DND-41 (cell line): ENCODE measurements around the gene IFNLR1.

Experiments
- ATAC-seq: fragments of 200-7000 bp; cut with Tn5 transposase; 3 replicates; pipeline ENCODE4 v1.9.1; 2021; ENCODE audit warnings: low read depth; ENCODE audit not compliant: insufficient read depth
- DNase-seq: peaks from one replicate; pipeline ENCODE4 v3.0.0-alpha.2; 2020
- H2AFZ ChIP-seq: 2 replicates; pipeline ENCODE4 v1.6.0; 2012; ENCODE audit warnings: low read depth, low read length
- H3K27ac ChIP-seq: 2 replicates; pipeline ENCODE4 v1.5.1; 2012; ENCODE audit warnings: low read length, inconsistent platforms
- H3K27me3 ChIP-seq: fragments of 200-600 bp; sonication (generic); 2 replicates; pipeline ENCODE4 v1.6.0; 2012; ENCODE audit warnings: low read length, mild to moderate bottlenecking, inconsistent platforms; ENCODE audit not compliant: insufficient read depth, poor library complexity
- H3K36me3 ChIP-seq: 2 replicates; pipeline ENCODE4 v1.5.1; 2012; ENCODE audit warnings: low read length, inconsistent platforms; ENCODE audit not compliant: insufficient read depth
- H3K4me1 ChIP-seq: 2 replicates; pipeline ENCODE4 v1.5.1; 2012; ENCODE audit warnings: mild to moderate bottlenecking, low read length; ENCODE audit not compliant: insufficient read depth
- H3K4me2 ChIP-seq: 2 replicates; pipeline ENCODE4 v1.6.0; 2012; ENCODE audit warnings: mild to moderate bottlenecking, moderate library complexity, low read length, inconsistent platforms; ENCODE audit not compliant: insufficient read depth
- H3K4me3 ChIP-seq, 2 experiments: fragments of 200-600 bp in 1 of 2; shearing (Covaris generic) in 1 of 2; 2 replicates each; pipeline ENCODE4 v1.5.1; 2012 to 2016; ENCODE audit warnings: inconsistent platforms in 2 of 2, low read length in 2 of 2, mild to moderate bottlenecking in 2 of 2, low read depth in 1 of 2, moderate library complexity in 1 of 2
- H3K79me2 ChIP-seq: 2 replicates; pipeline ENCODE4 v1.6.0; 2012; ENCODE audit warnings: low read length, inconsistent platforms; ENCODE audit not compliant: insufficient read depth
- H3K9ac ChIP-seq: 2 replicates; pipeline ENCODE4 v1.6.0; 2012; ENCODE audit warnings: low read depth, mild to moderate bottlenecking, inconsistent platforms, low read length, moderate library complexity
- H3K9me3 ChIP-seq: 2 replicates; pipeline ENCODE4 v1.5.1; 2012; ENCODE audit warnings: low read length, moderate library complexity, mild to moderate bottlenecking, inconsistent platforms; ENCODE audit not compliant: insufficient read depth, severe bottlenecking
- H4K20me1 ChIP-seq: 2 replicates; pipeline ENCODE4 v1.6.0; 2012; ENCODE audit warnings: low read length; ENCODE audit not compliant: insufficient read depth
- EZH2 ChIP-seq: IDR thresholded peaks from 3 replicates; pipeline ENCODE4 v1.6.1; 2012; ENCODE audit warnings: borderline replicate concordance, low read depth, mild to moderate bottlenecking, moderate library complexity, low read length, inconsistent platforms; ENCODE audit not compliant: severe bottlenecking
- TF ChIP-seq, protein P1 (sequence below): IDR thresholded peaks from 2 replicates; pipeline ENCODE4 v1.5.1; 2012; ENCODE audit warnings: borderline replicate concordance, low read length, moderate library complexity, mild to moderate bottlenecking; ENCODE audit not compliant: poor library complexity, severe bottlenecking; ENCODE audit errors: extremely low read depth

Gene IFNLR1

DNA sequence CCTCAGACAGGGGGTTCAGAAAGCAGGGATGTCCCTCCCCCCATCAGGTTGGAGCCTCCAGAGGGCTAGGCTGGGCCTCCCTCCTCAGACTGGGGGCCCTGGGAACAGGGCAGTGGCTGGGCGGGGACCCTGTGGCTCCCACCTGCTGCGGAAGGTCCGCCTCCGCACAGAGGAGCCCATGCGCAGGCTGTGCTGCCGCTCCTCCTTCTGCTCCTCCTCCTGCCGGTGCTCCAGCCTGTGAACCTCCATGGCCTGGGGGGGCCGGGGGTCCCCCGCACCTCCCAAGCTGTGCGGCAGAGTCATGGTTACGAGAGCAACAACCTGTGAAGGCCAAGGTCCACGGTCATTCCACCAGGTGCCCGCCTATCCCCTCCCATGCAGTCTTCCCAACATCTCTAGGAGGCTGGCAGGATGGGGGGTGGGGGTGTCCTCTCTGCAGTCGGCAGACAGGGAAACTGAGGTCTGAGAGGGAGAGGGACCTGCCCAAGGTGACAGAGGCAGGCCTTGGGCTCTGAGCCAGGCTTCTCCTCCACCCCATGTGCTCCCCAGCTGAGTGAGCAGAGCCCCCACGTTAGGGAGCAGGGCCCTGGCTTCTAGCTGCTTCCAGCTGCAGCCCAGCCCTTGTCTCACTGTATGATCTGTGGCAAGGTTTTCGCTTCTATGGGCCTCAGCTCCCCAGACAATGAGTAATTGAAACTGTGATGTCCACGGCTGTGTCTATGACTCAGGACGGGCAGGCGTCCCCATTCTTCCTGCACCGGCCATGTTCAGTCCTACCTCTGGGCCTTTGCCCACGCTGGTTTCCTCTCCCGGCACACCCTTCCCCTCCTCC is 78.5 kb downstream of the IFNLR1 start:
- DNase-seq (no peak), ATAC-seq (no peak)
- no peak overlapping the region for H3K9ac ChIP-seq
- peaks cover 25% of the 10 kb centered on the region for H3K27me3 ChIP-seq
- no peak overlapping the region for H3K4me2 ChIP-seq
- no peaks in the 10 kb centered on the region for H3K36me3 ChIP-seq
- no peak overlapping the region for H2AFZ ChIP-seq
- H3K4me1 ChIP-seq = no peaks in the 10 kb centered on the region
- no peak overlapping the region for H3K4me3 ChIP-seq
- no peaks in the 10 kb centered on the region for H3K9me3 ChIP-seq
- no peak overlapping the region for H3K27ac ChIP-seq
- TF ChIP-seq EZH2 = no peak
- TF ChIP-seq, protein P1, sequence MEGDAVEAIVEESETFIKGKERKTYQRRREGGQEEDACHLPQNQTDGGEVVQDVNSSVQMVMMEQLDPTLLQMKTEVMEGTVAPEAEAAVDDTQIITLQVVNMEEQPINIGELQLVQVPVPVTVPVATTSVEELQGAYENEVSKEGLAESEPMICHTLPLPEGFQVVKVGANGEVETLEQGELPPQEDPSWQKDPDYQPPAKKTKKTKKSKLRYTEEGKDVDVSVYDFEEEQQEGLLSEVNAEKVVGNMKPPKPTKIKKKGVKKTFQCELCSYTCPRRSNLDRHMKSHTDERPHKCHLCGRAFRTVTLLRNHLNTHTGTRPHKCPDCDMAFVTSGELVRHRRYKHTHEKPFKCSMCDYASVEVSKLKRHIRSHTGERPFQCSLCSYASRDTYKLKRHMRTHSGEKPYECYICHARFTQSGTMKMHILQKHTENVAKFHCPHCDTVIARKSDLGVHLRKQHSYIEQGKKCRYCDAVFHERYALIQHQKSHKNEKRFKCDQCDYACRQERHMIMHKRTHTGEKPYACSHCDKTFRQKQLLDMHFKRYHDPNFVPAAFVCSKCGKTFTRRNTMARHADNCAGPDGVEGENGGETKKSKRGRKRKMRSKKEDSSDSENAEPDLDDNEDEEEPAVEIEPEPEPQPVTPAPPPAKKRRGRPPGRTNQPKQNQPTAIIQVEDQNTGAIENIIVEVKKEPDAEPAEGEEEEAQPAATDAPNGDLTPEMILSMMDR = no peak
- no peaks in the 10 kb centered on the region; the same call in 1 of the 2 replicates for H4K20me1 ChIP-seq
- H3K79me2 ChIP-seq = no peaks in the 10 kb centered on the region

DNA sequence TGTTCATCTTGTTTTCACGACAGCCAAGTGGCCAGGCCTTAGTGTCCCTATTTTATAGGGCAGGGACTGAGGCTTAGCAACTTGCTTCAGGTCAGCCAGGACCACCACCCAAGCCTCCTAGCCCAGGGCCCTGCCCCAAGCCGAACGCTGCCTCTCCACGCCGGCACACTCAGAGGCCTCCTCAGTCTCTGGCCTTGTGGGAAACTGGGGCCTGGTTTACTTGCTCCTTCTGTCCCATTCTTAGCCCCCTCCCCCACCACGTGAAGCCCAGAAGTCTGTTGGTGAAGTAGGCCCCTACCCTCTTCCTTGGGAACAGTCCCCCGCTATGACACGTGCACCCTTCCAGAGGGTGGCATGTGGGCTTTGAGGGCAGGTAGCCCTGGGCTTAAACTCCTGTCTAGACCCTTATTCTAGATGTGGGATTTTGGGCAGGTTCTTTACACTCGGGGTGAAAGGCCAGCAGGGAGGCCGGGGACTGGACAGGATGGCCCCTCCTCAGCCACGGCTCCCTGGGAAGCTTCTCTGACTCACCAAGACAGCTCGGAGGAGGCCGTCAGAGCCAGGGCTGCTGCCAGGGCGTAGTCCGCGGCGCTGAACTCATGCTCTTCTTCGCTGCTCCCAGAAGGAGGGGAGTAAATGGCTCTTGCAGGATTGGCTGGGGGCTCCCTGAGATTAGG is 79.5 kb downstream of the IFNLR1 start:
- Histone ChIP-seq H3K4me2 (no peak overlapping the region), H4K20me1 (no peaks in the 10 kb centered on the region; the same call in 1 of the 2 replicates), H3K9ac (no peak overlapping the region), H2AFZ (no peak overlapping the region), H3K27me3 (peaks cover 25% of the 10 kb centered on the region), H3K36me3 (no peaks in the 10 kb centered on the region), H3K27ac (no peak overlapping the region), H3K79me2 (no peaks in the 10 kb centered on the region), H3K9me3 (no peaks in the 10 kb centered on the region), H3K4me1 (no peaks in the 10 kb centered on the region), H3K4me3 (no peak overlapping the region)
- DNase-seq (no peak), ATAC-seq (no peak)
- TF ChIP-seq, protein P1 = no peak
- no peak for TF ChIP-seq EZH2

DNA sequence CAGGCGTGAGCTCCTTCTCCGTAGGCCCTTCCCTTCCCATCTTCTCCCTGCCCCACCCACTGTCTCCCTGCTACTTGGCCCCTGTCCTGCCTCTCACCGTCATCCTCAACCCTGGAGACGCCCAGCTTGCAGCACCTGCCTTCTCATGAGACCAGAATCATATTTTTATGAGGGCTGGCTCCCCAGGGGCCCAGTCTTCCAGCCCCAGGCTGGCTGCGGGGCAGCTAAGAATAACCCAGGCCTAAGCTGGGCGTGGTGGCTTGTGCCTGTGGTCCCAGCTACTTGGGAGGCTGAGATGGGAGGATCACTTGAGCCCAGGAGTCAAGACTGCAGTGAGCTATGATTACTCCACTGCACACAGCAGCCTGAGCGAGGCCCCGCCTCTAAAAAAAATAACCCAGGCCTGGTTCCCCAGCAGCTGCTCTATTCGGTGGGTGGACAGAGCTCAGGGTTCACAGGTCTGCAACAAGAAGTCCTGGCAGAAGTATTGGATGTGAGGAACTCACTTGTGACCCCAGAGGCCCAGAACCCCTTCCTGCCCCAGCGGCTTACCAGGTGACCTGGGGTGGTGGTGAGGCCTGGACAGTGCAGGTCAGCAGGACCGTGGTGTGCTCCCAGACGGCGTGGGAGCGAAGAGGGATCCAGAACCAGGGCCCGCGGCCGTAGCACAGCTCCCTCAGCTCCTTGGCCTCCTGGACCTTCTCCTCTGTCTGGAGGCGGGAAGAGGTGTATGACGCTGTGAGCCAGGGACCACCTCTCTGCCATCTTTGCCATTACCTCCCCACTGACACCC is 81.5 kb downstream of the IFNLR1 start:
- Histone ChIP-seq H3K9me3 (no peaks in the 10 kb centered on the region), H3K79me2 (no peaks in the 10 kb centered on the region), H3K9ac (no peak overlapping the region), H3K36me3 (no peaks in the 10 kb centered on the region), H3K4me2 (no peak overlapping the region), H3K4me3 (no peak overlapping the region), H3K27ac (no peak overlapping the region), H3K27me3 (peaks cover 10% of the 10 kb centered on the region), H4K20me1 (no peaks in the 10 kb centered on the region; the same call in 1 of the 2 replicates), H3K4me1 (no peaks in the 10 kb centered on the region), H2AFZ (no peak overlapping the region)
- ATAC-seq = no peak
- TF ChIP-seq EZH2 = no peak
- TF ChIP-seq, protein P1 = no peak
- no peak for DNase-seq
